ENCODE data around the gene CASZ1. TPM values are rescaled to one million over a fixed set of nuclear protein-coding genes. Genes with fewer than 3 reads are reported as not detected.

Gene CASZ1
- total and polyA plus RNA-seq, 9 donors, result 2.4 to 15.7 (median 4.0) TPM

- Histone ChIP-seq H3K27ac (no peak overlapping the region), H3K27me3 (no peaks in the 10 kb centered on the region), H3K9me3 (no peaks in the 10 kb centered on the region), H3K4me3 (no peak overlapping the region), H3K36me3 (no peaks in the 10 kb centered on the region), H3K4me1 (ENCODE audit: insufficient read depth) (no peaks in the 10 kb centered on the region)
- no peak for TF ChIP-seq POLR2A (IDR thresholded peaks at IDR 0.05)
- WGBS, 3 donors, result 87 to 88% (median 87%) methylated on average over 17 of the region's 17 CpGs
- DNase-seq, result no peak
- intact Hi-C loops (cut with DNase I), result no loop called here
These were observed 21.7 kb downstream of the CASZ1 start for GRCh38 chr1:10774615-10775310.

GRCh38 chr1:10773851-10774614 lies 22.4 kb downstream of the CASZ1 start:
- H3K4me3 ChIP-seq, result no peak overlapping the region
- H3K27ac ChIP-seq, result no peak overlapping the region
- TF ChIP-seq CTCF (IDR thresholded peaks at IDR 0.05) (no peak), EP300 (IDR thresholded peaks at IDR 0.05) (no peak), POLR2A (IDR thresholded peaks at IDR 0.05) (no peak)
- no peaks in the 10 kb centered on the region for H3K9me3 ChIP-seq
- no peaks in the 10 kb centered on the region for H3K4me1 ChIP-seq (ENCODE audit: insufficient read depth)
- H3K27me3 ChIP-seq, result no peaks in the 10 kb centered on the region
- WGBS, 3 donors, result 57 to 72% (median 64%) methylated on average over 17 of the region's 17 CpGs
- DNase-seq, result no peak
- H3K36me3 ChIP-seq, result no peaks in the 10 kb centered on the region
- intact Hi-C loops (cut with DNase I), result no loop called here

- no peak overlapping the region for H3K27ac ChIP-seq
- 76 to 79% (median 76%) methylated on average over 12 of the region's 12 CpGs for WGBS, 3 donors
- intact Hi-C loops (cut with DNase I), result no loop called here
These were observed 23.1 kb downstream of the CASZ1 start for GRCh38 chr1:10773376-10773775.

GRCh38 chr1:10772711-10773110 lies 23.7 kb downstream of the CASZ1 start:
- H3K4me3 ChIP-seq, result no peak overlapping the region
- H3K4me1 ChIP-seq (ENCODE audit: insufficient read depth), result no peaks in the 10 kb centered on the region
- H3K36me3 ChIP-seq, result no peaks in the 10 kb centered on the region
- H3K27ac ChIP-seq, result no peak overlapping the region
- no peaks in the 10 kb centered on the region for H3K27me3 ChIP-seq
- no peak for DNase-seq
- no peak for TF ChIP-seq EP300 (IDR thresholded peaks at IDR 0.05)
- no peak for TF ChIP-seq POLR2A (IDR thresholded peaks at IDR 0.05)
- no peak for TF ChIP-seq CTCF (IDR thresholded peaks at IDR 0.05)
- intact Hi-C loops (cut with DNase I), result no loop called here
- no peaks in the 10 kb centered on the region for H3K9me3 ChIP-seq
- 79 to 88% (median 81%) methylated on average over 7 of the region's 7 CpGs for WGBS, 3 donors

More at GRCh38 chr1:10773376-10773775, 23.1 kb downstream of the CASZ1 start:
- no peaks in the 10 kb centered on the region for H3K4me1 ChIP-seq (ENCODE audit: insufficient read depth)
- H3K36me3 ChIP-seq, result no peaks in the 10 kb centered on the region
- no peak for TF ChIP-seq CTCF (IDR thresholded peaks at IDR 0.05)
- no peak for TF ChIP-seq POLR2A (IDR thresholded peaks at IDR 0.05)
- TF ChIP-seq EP300 (IDR thresholded peaks at IDR 0.05), result no peak
- no peak overlapping the region for H3K4me3 ChIP-seq
- no peaks in the 10 kb centered on the region for H3K27me3 ChIP-seq
- H3K9me3 ChIP-seq, result no peaks in the 10 kb centered on the region
- DNase-seq, result no peak

- intact Hi-C loops (cut with DNase I), result no loop called here
- H3K4me3 ChIP-seq, result no peak overlapping the region
- no peak overlapping the region for H3K27ac ChIP-seq
- 57 to 69% (median 62%) methylated on average over 8 of the region's 8 CpGs for WGBS, 3 donors
- H3K4me1 ChIP-seq (ENCODE audit: insufficient read depth), result no peaks in the 10 kb centered on the region
- H3K36me3 ChIP-seq, result no peaks in the 10 kb centered on the region
- TF ChIP-seq POLR2A (IDR thresholded peaks at IDR 0.05) (no peak), EP300 (IDR thresholded peaks at IDR 0.05) (no peak), CTCF (IDR thresholded peaks at IDR 0.05) (no peak)
- H3K27me3 ChIP-seq, result no peaks in the 10 kb centered on the region
- no peaks in the 10 kb centered on the region for H3K9me3 ChIP-seq
- no peak for DNase-seq
These were observed 24.7 kb downstream of the CASZ1 start for GRCh38 chr1:10771789-10772188.
